Measurements from ENCODE around the gene FLT3. TPM values are rescaled to one million over a fixed set of nuclear protein-coding genes. Genes with fewer than 3 reads are reported as not detected.

The FLT3 gene
- total and polyA plus RNA-seq, 8 donors = 0.18 to 3.5 (median 1.2) TPM; not detected in 3

DNA sequence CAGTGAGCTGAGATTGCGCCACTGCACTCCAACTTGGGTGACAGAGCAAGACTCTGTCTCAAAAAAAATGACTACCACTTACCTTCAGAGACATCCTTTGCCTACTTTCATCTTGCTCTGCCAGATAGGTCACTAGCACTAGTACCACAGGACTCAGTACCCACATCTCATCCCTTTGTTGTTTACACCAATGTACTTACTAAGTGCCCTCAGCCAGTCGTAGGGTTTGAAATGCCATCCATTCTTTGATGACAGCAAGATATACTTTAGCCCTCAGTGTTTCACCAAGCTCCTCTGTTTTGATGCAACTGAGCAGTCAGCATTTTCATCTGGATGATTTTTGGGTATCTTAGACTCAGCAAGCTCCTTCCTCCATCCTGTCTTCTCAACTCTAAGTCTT lies 118.0 kb downstream of the FLT3 start:
- Histone ChIP-seq H3K4me3 (no peak overlapping the region), H3K27me3 (peaks cover 28 to 99% (median 82%) of the 10 kb centered on the region in 3 donors), H3K36me3 (no peaks in the 10 kb centered on the region), H3K27ac (no peak overlapping the region), H3K4me1 (peaks cover 19 to 39% (median 35%) of the 10 kb centered on the region in 4 donors), H3K9me3 (no peaks in the 10 kb centered on the region)
- 51 to 71% (median 60%) methylated on average over 2 of the region's 2 CpGs for WGBS, 5 donors
- intact Hi-C loops (cut with DNase I; ENCODE audit: low total_unique reads) = loop anchor here (10.0 kb wide), 1 partner anchor 608 kb away; no protein-coding TSS in a partner anchor
- DNase-seq = no peak
- no peak for TF ChIP-seq POLR2AphosphoS5 (IDR thresholded peaks at IDR 0.05)
- no peak for TF ChIP-seq POLR2A (IDR thresholded peaks at IDR 0.05)
- TF ChIP-seq, protein P1, sequence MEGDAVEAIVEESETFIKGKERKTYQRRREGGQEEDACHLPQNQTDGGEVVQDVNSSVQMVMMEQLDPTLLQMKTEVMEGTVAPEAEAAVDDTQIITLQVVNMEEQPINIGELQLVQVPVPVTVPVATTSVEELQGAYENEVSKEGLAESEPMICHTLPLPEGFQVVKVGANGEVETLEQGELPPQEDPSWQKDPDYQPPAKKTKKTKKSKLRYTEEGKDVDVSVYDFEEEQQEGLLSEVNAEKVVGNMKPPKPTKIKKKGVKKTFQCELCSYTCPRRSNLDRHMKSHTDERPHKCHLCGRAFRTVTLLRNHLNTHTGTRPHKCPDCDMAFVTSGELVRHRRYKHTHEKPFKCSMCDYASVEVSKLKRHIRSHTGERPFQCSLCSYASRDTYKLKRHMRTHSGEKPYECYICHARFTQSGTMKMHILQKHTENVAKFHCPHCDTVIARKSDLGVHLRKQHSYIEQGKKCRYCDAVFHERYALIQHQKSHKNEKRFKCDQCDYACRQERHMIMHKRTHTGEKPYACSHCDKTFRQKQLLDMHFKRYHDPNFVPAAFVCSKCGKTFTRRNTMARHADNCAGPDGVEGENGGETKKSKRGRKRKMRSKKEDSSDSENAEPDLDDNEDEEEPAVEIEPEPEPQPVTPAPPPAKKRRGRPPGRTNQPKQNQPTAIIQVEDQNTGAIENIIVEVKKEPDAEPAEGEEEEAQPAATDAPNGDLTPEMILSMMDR (IDR thresholded peaks at IDR 0.05) = no peak
- no peak for TF ChIP-seq EP300 (IDR thresholded peaks at IDR 0.05)

DNA sequence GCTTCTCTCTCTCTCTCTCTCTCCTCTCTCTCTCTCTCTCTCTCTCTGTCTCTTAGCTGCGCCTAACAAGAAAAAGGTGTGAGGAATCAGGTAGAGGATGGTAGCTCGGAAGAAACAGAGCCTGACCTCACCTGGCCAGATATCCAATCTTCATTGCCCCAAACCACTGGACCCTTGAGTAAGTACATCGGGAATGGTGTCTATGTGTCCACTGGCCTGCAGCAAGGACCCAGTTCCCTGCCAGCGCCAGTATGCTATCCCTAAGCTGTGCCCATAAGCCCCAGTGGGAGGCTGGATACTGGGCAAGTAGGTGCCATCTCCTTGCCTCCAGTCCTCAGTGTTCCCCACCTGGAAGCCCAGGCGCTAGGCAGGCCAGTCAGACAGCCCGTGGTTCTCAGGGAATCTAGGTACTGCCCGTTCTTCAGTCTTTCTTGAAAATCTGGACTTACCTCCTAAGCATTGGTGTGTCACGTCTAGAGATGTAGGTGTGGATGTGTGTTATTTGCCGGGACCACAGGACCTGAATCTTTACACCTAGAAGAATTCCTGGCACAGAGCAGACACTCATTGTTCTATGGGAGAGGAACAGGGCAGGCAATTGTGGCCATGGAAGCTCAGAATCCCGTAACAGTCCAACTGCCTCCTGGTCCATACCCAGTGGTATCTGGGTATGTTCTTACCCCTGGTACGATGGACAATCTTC lies 119.2 kb downstream of the FLT3 start:
- 10 to 20% (median 14%) methylated on average over 10 to 11 of the region's 11 CpGs for WGBS, 5 donors
- no peak overlapping the region for H3K27ac ChIP-seq
- peaks cover 19 to 46% (median 35%) of the 10 kb centered on the region in 4 donors for H3K4me1 ChIP-seq
- no peaks in the 10 kb centered on the region for H3K36me3 ChIP-seq
- TF ChIP-seq, protein P1 (IDR thresholded peaks at IDR 0.05) = no peak
- no peak for TF ChIP-seq POLR2AphosphoS5 (IDR thresholded peaks at IDR 0.05)
- TF ChIP-seq EP300 (IDR thresholded peaks at IDR 0.05) = no peak
- TF ChIP-seq POLR2A (IDR thresholded peaks at IDR 0.05) = no peak
- intact Hi-C loops (cut with DNase I; ENCODE audit: low total_unique reads) = loop anchor here (10.0 kb wide), 1 partner anchor 606 kb away; no protein-coding TSS in a partner anchor
- H3K4me3 ChIP-seq = no peak overlapping the region
- no peaks in the 10 kb centered on the region for H3K9me3 ChIP-seq
- DNase-seq = no peak
- peaks cover 32 to 99% (median 82%) of the 10 kb centered on the region in 3 donors for H3K27me3 ChIP-seq

DNA sequence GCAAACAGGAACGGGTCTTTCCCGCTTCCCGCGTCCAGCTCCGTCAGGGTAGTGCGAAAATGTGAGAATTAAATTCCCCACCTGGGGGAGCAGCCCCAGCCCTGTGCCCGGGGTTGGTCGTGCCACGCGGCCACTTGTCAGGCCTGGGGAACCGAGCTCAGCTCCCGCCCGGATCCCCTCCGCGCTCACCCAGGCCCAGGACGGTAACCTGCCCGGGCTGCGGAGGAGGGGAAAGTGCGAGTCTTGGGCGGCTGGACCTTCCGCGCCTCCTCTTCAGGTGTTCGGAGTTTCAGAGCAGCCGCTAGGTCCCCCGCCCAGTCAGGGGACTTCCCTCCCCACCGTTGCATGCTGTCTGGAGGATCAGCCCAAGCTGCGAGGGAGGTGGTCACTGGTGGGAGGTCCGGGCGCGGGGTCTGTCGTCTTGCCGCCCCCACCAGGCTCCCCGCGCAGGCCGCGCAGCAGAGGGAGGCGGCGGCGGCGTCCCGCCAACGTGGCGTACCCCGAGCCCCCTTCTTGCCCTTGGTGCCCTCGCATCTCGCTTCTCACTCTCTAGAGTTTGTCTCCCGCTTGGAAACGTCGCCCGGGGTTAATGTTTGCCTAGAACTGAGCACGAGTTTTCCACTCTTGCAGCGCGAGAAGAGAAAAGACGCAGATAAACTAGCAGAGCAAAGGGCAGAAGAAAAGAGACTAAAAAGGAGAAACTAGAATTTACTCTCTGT lies 119.9 kb downstream of the FLT3 start:
- no peaks in the 10 kb centered on the region for H3K9me3 ChIP-seq
- H3K36me3 ChIP-seq = no peaks in the 10 kb centered on the region
- H3K27me3 ChIP-seq = peaks cover 36 to 99% (median 83%) of the 10 kb centered on the region in 3 donors
- H3K27ac ChIP-seq = no peak overlapping the region
- intact Hi-C loops (cut with DNase I; ENCODE audit: low total_unique reads) = loop anchor here (10.0 kb wide), 1 partner anchor 606 kb away; no protein-coding TSS in a partner anchor
- TF ChIP-seq POLR2AphosphoS5 (IDR thresholded peaks at IDR 0.05) = no peak
- TF ChIP-seq POLR2A (IDR thresholded peaks at IDR 0.05) = no peak
- no peak for TF ChIP-seq EP300 (IDR thresholded peaks at IDR 0.05)
- TF ChIP-seq, protein P1 (IDR thresholded peaks at IDR 0.05) = no peak
- H3K4me1 ChIP-seq = peaks cover 19 to 53% (median 42%) of the 10 kb centered on the region in 4 donors
- peak overlapping the region in 1 of 4 donors; percentile 28 for H3K4me3 ChIP-seq
- DNase-seq = peak in 1 of 2 donors; percentile 65
- WGBS, 5 donors = 3 to 6% (median 5%) methylated on average over 33 to 54 of the region's 54 CpGs

DNA sequence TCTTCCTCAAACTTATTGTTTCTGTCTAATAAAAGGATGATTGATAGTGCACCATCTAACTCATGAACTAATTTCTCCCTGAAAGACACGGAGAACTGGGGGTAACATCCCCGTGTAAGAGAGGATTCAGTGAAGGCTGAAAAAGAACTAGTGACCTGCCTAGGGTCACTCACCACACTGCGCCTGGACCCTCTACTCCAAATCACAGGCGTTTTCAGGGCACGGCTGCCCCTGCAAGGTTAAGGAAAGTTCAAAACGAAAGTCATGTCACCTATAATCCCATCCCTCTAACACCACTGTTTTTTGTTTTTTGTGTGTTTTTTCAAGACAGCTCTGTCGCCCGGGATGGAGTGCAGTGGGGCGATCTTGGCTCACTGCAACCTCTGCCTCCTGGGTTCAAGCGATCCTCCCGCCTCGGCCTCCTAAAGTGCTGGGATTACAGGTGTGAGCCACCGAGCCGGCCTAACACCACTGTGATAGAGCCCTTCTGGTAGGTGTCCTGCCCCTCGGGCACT lies 120.6 kb downstream of the FLT3 start:
- no peak for DNase-seq
- no peaks in the 10 kb centered on the region for H3K9me3 ChIP-seq
- peaks cover 40 to 99% (median 89%) of the 10 kb centered on the region in 3 donors for H3K27me3 ChIP-seq
- peaks cover 19 to 57% (median 43%) of the 10 kb centered on the region in 4 donors for H3K4me1 ChIP-seq
- intact Hi-C loops (cut with DNase I; ENCODE audit: low total_unique reads) = loop anchor here (10.0 kb wide), 4 partner anchors 155 to 1035 kb away; no protein-coding TSS in a partner anchor
- no peak overlapping the region for H3K27ac ChIP-seq
- H3K36me3 ChIP-seq = no peaks in the 10 kb centered on the region
- peak overlapping the region in 1 of 4 donors; percentile 28 for H3K4me3 ChIP-seq
- WGBS, 5 donors = 3 to 9% (median 8%) methylated on average over 15 of the region's 15 CpGs
- no peak for TF ChIP-seq EP300 (IDR thresholded peaks at IDR 0.05)
- TF ChIP-seq, protein P1 (IDR thresholded peaks at IDR 0.05) = no peak
- no peak for TF ChIP-seq POLR2A (IDR thresholded peaks at IDR 0.05)
- no peak for TF ChIP-seq POLR2AphosphoS5 (IDR thresholded peaks at IDR 0.05)
